SH-SY5Y (cell line): ENCODE measurements around the gene SND1.

ENCODE experiments used
- GATA2 ChIP-seq: IDR thresholded peaks from 2 replicates; pipeline ENCODE4 v1.6.1; 2011; ENCODE audit warnings: mild to moderate bottlenecking, low read depth, low read length
- GATA3 ChIP-seq: IDR thresholded peaks from 2 replicates; pipeline ENCODE4 v1.6.1; 2011; ENCODE audit warnings: low read depth, mild to moderate bottlenecking, low read length, moderate library complexity

- TF ChIP-seq GATA2 (no peak), GATA3 (no peak)
Measured at GRCh38 chr7:127780489-127780888, 128.5 kb downstream of the SND1 start.
